Heart left ventricle (tissue), 13 donors: ENCODE measurements around the gene KCNA2.

ENCODE experiments used
- POLR2A ChIP-seq, 2 donors: fragments of 450-650 bp; IDR thresholded peaks; one replicate each; pipeline ENCODE4 v1.6.1; 2017; ENCODE audit warnings: antibody characterized with exemption in 2 of 2, mild to moderate bottlenecking in 2 of 2, moderate library complexity in 2 of 2
- TF ChIP-seq, protein P1 (sequence below), 12 donors: fragments of 200-600 bp; sonication (generic) in 4 of 12; IDR thresholded peaks; one replicate each; pipeline versions ENCODE4 v1.5.0 to v1.8.0; 2018 to 2022; ENCODE audit warnings: antibody characterized with exemption in 12 of 12, mild to moderate bottlenecking in 5 of 12
- donor health status: ischemic (EF 13 %, LVEDD 7.1; RV severe dilation, severe dysfunction).
- donor health status: DM: no; HTN: yes; CAD: no.
- donor health status: DM: no; HTN: no; CAD: no.
- donor health status: ischemic (EF 25% LVEDD 6.9; RV normal size, moderate dysfunction).
- donor health status: ischemic (EF 25% LVEDD 5.7; RV mildly dilated, moderate dysfunction).
- donor health status: ischemic (EF 35%, LVEDD 5.7; RV mildly dilated, moderate dysfunction).
- donor health status: nonischemic (EF 11% LVEDD 7.7; RV severe dilation, severe dysfunction).
- donor health status: DM: yes; HTN: yes; CAD: no.
- donor health status: PGD.
- donor health status: ischemic (EF 29% LVEDD 5.4; RV normal size, mild dysfunction).
- donor health status: nonischemic (EF 23%, LVEDD 6.1; RV moderate dilation, normal function).

DNA sequence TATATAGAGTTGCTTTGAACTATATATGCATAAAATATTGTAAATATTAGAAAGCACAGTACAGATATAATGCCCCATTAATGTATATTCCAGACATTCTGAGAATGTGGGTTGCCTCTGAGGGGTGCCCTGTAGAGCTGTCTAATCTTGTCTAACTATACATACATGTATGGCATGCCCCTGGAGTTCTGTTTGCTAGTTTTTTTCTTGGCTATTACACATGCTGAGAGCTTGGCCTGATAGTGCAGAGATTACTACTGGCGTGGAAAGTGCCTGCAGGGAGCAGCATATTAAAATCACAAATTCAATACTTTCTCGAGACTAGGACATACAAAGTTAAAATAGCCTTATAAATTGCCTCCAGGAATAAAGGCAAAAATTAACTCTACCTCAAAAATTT lies 44.5 kb upstream of the KCNA2 start:
- TF ChIP-seq, protein P1, sequence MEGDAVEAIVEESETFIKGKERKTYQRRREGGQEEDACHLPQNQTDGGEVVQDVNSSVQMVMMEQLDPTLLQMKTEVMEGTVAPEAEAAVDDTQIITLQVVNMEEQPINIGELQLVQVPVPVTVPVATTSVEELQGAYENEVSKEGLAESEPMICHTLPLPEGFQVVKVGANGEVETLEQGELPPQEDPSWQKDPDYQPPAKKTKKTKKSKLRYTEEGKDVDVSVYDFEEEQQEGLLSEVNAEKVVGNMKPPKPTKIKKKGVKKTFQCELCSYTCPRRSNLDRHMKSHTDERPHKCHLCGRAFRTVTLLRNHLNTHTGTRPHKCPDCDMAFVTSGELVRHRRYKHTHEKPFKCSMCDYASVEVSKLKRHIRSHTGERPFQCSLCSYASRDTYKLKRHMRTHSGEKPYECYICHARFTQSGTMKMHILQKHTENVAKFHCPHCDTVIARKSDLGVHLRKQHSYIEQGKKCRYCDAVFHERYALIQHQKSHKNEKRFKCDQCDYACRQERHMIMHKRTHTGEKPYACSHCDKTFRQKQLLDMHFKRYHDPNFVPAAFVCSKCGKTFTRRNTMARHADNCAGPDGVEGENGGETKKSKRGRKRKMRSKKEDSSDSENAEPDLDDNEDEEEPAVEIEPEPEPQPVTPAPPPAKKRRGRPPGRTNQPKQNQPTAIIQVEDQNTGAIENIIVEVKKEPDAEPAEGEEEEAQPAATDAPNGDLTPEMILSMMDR (IDR thresholded peaks at IDR 0.05) = no peak
- no peak for TF ChIP-seq POLR2A (IDR thresholded peaks at IDR 0.05)
